HCT116 (cell line): ENCODE measurements around the gene SPOCD1. TPM values are rescaled to one million over a fixed set of nuclear protein-coding genes. Genes with fewer than 3 reads are reported as not detected.
"Not testable (repeated sequence)": the region's sequence is repeated elsewhere in the genome, so short reads cannot be mapped to it uniquely, and the experiment has no call there.

Source experiments
- ATAC-seq: fragments of 200-7000 bp; cut with Tn5 transposase; 2 replicates; pipeline ENCODE4 v1.9.1; 2020; ENCODE audit warnings: mild to moderate bottlenecking, moderate library complexity
- BruUV-seq: library from RNA; stranded (reverse); fragments of 400-500 nt; replicated peaks from 2 replicates; lab custom pipeline; 2021; lab: Mats Ljungman, UMichigan
- CTCF ChIA-PET: fragments of 300-600 bp; sonication (Branson Sonifier 250); formaldehyde crosslinking; loops from one replicate; lab custom pipeline; 2021; ENCODE audit warnings: antibody characterized with exemption; lab: Charles Lee
- POLR2A ChIA-PET: fragments of 300-600, 350-600 bp; sonication (Branson Sonifier 250); formaldehyde crosslinking; loops from one replicate; lab custom pipeline; 2021; ENCODE audit warnings: antibody characterized with exemption; lab: Charles Lee
- RAD21 ChIA-PET, 2 experiments: fragments of 300-600 bp; sonication (Branson Sonifier 250); formaldehyde crosslinking; loops; one replicate each; lab custom pipeline; 2023; ENCODE audit warnings: low total read pairs in 2 of 2; ENCODE audit not compliant: uncharacterized antibody in 2 of 2, unreplicated experiment in 2 of 2, low non-redundant PET in 1 of 2; lab: Charles Lee
- DNase-seq: peaks from one replicate; pipeline ENCODE4 v3.0.0-alpha.2; 2010; ENCODE audit warnings: low read depth, low spot score
- H2AFZ ChIP-seq: fragments of 200-600 bp; shearing (Covaris generic), sonication (generic); 2 replicates; pipeline ENCODE4 v1.6.1; 2017; ENCODE audit warnings: low read depth, mixed run types, mixed read lengths, antibody characterized with exemption, low read length; ENCODE audit not compliant: poor library complexity, severe bottlenecking
- H3K27ac ChIP-seq: 2 replicates; pipeline ENCODE4 v1.5.1; 2012; ENCODE audit warnings: low read depth, low read length
- H3K27me3 ChIP-seq: fragments of 200-600 bp; sonication (generic); 2 replicates; pipeline ENCODE4 v1.6.1; 2016; ENCODE audit warnings: mixed run types, low read length, mixed read lengths; ENCODE audit not compliant: insufficient read depth
- H3K36me3 ChIP-seq, 2 experiments: fragments of 200-500 bp in 1 of 2; fragments of 200-600 bp in 1 of 2; sonication (Bioruptor generic) in 1 of 2; sonication (generic) in 1 of 2; 2 replicates each; pipeline versions ENCODE4 v1.5.1 to v1.6.1; 2014 to 2016; ENCODE audit warnings: low read length in 2 of 2, inconsistent platforms in 1 of 2, mixed read lengths in 1 of 2, mixed run types in 1 of 2; ENCODE audit not compliant: insufficient read depth in 2 of 2, control insufficient read depth in 1 of 2
- H3K4me1 ChIP-seq, 2 experiments: fragments of 200-600 bp in 1 of 2; sonication (generic) in 1 of 2; 2 replicates each; pipeline versions ENCODE4 v1.5.1 to v1.6.1; 2012 to 2017; ENCODE audit warnings: low read length in 2 of 2, inconsistent platforms in 1 of 2, mild to moderate bottlenecking in 1 of 2, mixed read lengths in 1 of 2, mixed run types in 1 of 2, moderate library complexity in 1 of 2; ENCODE audit not compliant: insufficient read depth in 2 of 2, control insufficient read depth in 1 of 2
- H3K4me2 ChIP-seq: fragments of 200-600 bp; sonication (generic); 2 replicates; pipeline ENCODE4 v1.6.1; 2017; ENCODE audit warnings: mixed run types, low read length, mixed read lengths
- H3K4me3 ChIP-seq, 2 experiments: fragments of 200-600 bp in 1 of 2; sonication (generic) in 1 of 2; replicated peaks in 1 of 2; 2 replicates each; pipeline ENCODE4 v1.5.1; 2011 to 2016; ENCODE audit warnings: low read length in 2 of 2, control low read depth in 1 of 2, low read depth in 1 of 2, mild to moderate bottlenecking in 1 of 2, mixed read lengths in 1 of 2, mixed run types in 1 of 2
- H3K79me2 ChIP-seq: fragments of 200-600 bp; sonication (generic); 2 replicates; pipeline ENCODE4 v1.6.1; 2017; ENCODE audit warnings: mild to moderate bottlenecking, mixed run types, low read length, moderate library complexity, mixed read lengths; ENCODE audit not compliant: insufficient read depth
- H3K9ac ChIP-seq: fragments of 200-600 bp; sonication (generic); 2 replicates; pipeline ENCODE4 v1.6.1; 2016; ENCODE audit warnings: low read length, mixed read lengths
- H3K9me2 ChIP-seq: fragments of 200-600 bp; sonication (generic), shearing (Covaris generic); 2 replicates; pipeline ENCODE4 v1.6.1; 2017; ENCODE audit warnings: mixed run types, mild to moderate bottlenecking, moderate library complexity; ENCODE audit not compliant: insufficient read depth
- H3K9me3 ChIP-seq, 2 experiments: fragments of 200-500 bp in 1 of 2; fragments of 200-600 bp in 1 of 2; sonication (Bioruptor generic) in 1 of 2; sonication (generic) in 1 of 2; 2 replicates each; pipeline ENCODE4 v1.6.1; 2014 to 2017; ENCODE audit warnings: low read length in 2 of 2, mixed read lengths in 2 of 2, inconsistent platforms in 1 of 2, low read depth in 1 of 2, mild to moderate bottlenecking in 1 of 2, mixed run types in 1 of 2, moderate library complexity in 1 of 2; ENCODE audit not compliant: control insufficient read depth in 1 of 2, insufficient read depth in 1 of 2
- H4K20me1 ChIP-seq: fragments of 200-600 bp; sonication (generic), shearing (Covaris generic); 2 replicates; pipeline ENCODE4 v1.6.1; 2017; ENCODE audit warnings: mixed run types, mild to moderate bottlenecking, moderate library complexity; ENCODE audit not compliant: insufficient read depth
- CEBPB ChIP-seq: IDR thresholded peaks from 2 replicates; pipeline ENCODE4 v1.6.1; 2012; ENCODE audit warnings: low read depth
- EZH2phosphoT487 ChIP-seq: fragments of 200-600 bp; IDR thresholded peaks from 2 replicates; pipeline ENCODE4 v1.6.1; 2018; ENCODE audit warnings: antibody characterized with exemption, borderline replicate concordance
- FOSL1 ChIP-seq: IDR thresholded peaks from 2 replicates; pipeline ENCODE4 v1.6.1; 2012; ENCODE audit warnings: low read depth
- POLR2A ChIP-seq: IDR thresholded peaks from 2 replicates; pipeline ENCODE4 v1.7.0; 2011; ENCODE audit warnings: borderline replicate concordance; ENCODE audit not compliant: insufficient read depth, insufficient read length; ENCODE audit errors: extremely low read depth
- POLR2AphosphoS5 ChIP-seq: IDR thresholded peaks from 2 replicates; pipeline ENCODE4 v1.6.1; 2011; ENCODE audit warnings: mild to moderate bottlenecking, low read depth, low read length, moderate library complexity
- RAD21 ChIP-seq: IDR thresholded peaks from 2 replicates; pipeline ENCODE4 v1.6.1; 2012; ENCODE audit warnings: low read depth, mild to moderate bottlenecking
- REST ChIP-seq: IDR thresholded peaks from 2 replicates; pipeline ENCODE4 v1.6.1; 2012; ENCODE audit warnings: low read depth
- SP1 ChIP-seq: IDR thresholded peaks from 2 replicates; pipeline ENCODE4 v1.6.1; 2012; ENCODE audit warnings: low read depth
- SRF ChIP-seq: IDR thresholded peaks from 2 replicates; pipeline ENCODE4 v1.6.1; 2012; ENCODE audit warnings: low read depth
- TCF7L2 ChIP-seq: IDR thresholded peaks from 2 replicates; pipeline ENCODE4 v1.7.0; 2011; ENCODE audit warnings: borderline replicate concordance, inconsistent platforms; ENCODE audit not compliant: insufficient read depth, insufficient read length; ENCODE audit errors: extremely low read depth
- YY1 ChIP-seq: IDR thresholded peaks from 2 replicates; pipeline ENCODE4 v1.6.1; 2011; ENCODE audit warnings: low read length, low read depth, moderate library complexity, mild to moderate bottlenecking; ENCODE audit not compliant: insufficient replicate concordance; ENCODE audit errors: extremely low read depth
- ZBTB33 ChIP-seq: IDR thresholded peaks from 2 replicates; pipeline ENCODE4 v1.6.1; 2011; ENCODE audit warnings: mild to moderate bottlenecking, low read length, moderate library complexity; ENCODE audit not compliant: insufficient replicate concordance; ENCODE audit errors: extremely low read depth
- ZFX ChIP-seq: fragments of 450-650 bp; IDR thresholded peaks from 2 replicates; pipeline ENCODE4 v1.6.1; 2017
- ZNF274 ChIP-seq: fragments of 200-500 bp; sonication (Bioruptor generic); IDR thresholded peaks from 2 replicates; pipeline ENCODE4 v1.6.1; 2014; ENCODE audit warnings: mild to moderate bottlenecking, low read depth, low read length, inconsistent platforms
- intact Hi-C: fragments of 100-400 bp; cut with micrococcal nuclease; formaldehyde crosslinking; loops from 2 replicates; pipeline ENCODE4 v1.10.0; 2022
- total RNA-seq: library from RNA; stranded (reverse); gene quantifications from one replicate; pipeline ENCODE4 v1.2.1, GENCODE V29; 2021; ENCODE audit not compliant: unreplicated experiment

Gene SPOCD1
- total RNA-seq, 1 experiment from 2014 or later: 5.0 TPM

- H2AFZ ChIP-seq, H3K27me3 ChIP-seq, BruUV-seq, H3K9me2 ChIP-seq, H4K20me1 ChIP-seq, H3K9me3 ChIP-seq, H3K4me3 ChIP-seq, H3K9ac ChIP-seq, H3K36me3 ChIP-seq, H3K27ac ChIP-seq, POLR2A ChIA-PET, ATAC-seq, DNase-seq, H3K79me2 ChIP-seq, H3K4me2 ChIP-seq: not testable (repeated sequence)
- ChIA-PET RAD21 (interaction anchor here in 1 of 2 experiments (1.5 kb wide), 1 partner anchor 148 kb away, joined by 5 read pairs; no protein-coding TSS in a partner anchor), CTCF (interaction anchor here (1.0 to 3.3 kb wide), 5 partner anchors 16 to 148 kb away, joined by 3 to 23 read pairs (median 4); no protein-coding TSS in a partner anchor)
- peaks cover 3 to 12% of the 10 kb centered on the region in 2 experiments; a peak in 3 of 4 replicates for H3K4me1 ChIP-seq
- intact Hi-C loops: loop anchor here (1.0 to 10.0 kb wide), 3 partner anchors 148 to 248 kb away; no protein-coding TSS in a partner anchor
These were observed 679 bp upstream of the SPOCD1 start for GRCh38 chr1:31816501-31816900.

GRCh38 chr1:31815307-31815645 is 546 bp downstream of the SPOCD1 start:
- ATAC-seq (peak; percentile 17; the same call in 1 of the 2 replicates), DNase-seq (no peak)
- ChIA-PET CTCF (interaction anchor here (0.6 to 3.3 kb wide), 16 partner anchors 10 to 248 kb away, joined by 3 to 23 read pairs (median 4); partner anchors contain the start of gene PEF1), POLR2A (interaction anchor here (0.9 kb wide), 1 partner anchor 163 kb away, joined by 3 read pairs; no protein-coding TSS in a partner anchor), RAD21 (interaction anchor here (0.6 to 1.5 kb wide), 3 partner anchors 19 to 149 kb away, joined by 3 to 5 read pairs (median 3); no protein-coding TSS in a partner anchor)
- TSS peak; percentile 90 for BruUV-seq
- Histone ChIP-seq H3K4me1 (peaks cover 3 to 12% of the 10 kb centered on the region in 2 experiments; a peak in 3 of 4 replicates), H4K20me1 (no peaks in the 10 kb centered on the region), H3K36me3 (no peaks in the 10 kb centered on the region), H3K9me3 (no peaks in the 10 kb centered on the region), H2AFZ (no peak overlapping the region), H3K79me2 (no peaks in the 10 kb centered on the region), H3K4me3 (peak overlapping the region; percentile 54 to 60), H3K27ac (no peak overlapping the region), H3K9me2 (no peaks in the 10 kb centered on the region), H3K27me3 (no peaks in the 10 kb centered on the region), H3K9ac (peak overlapping the region; percentile 53), H3K4me2 (peak overlapping the region; percentile 81)
- intact Hi-C loops: loop anchor here (5.0 to 10.0 kb wide), 2 partner anchors 162 to 250 kb away; no protein-coding TSS in a partner anchor
- TF ChIP-seq FOSL1 (no peak), POLR2A (no peak), ZFX (no peak), TCF7L2 (no peak), EZH2phosphoT487 (no peak), YY1 (no peak), POLR2AphosphoS5 (no peak), REST (no peak), ZBTB33 (no peak), CEBPB (no peak), ZNF274 (no peak), SRF (no peak), RAD21 (no peak), SP1 (no peak)
